KBM-7 (cell line): ENCODE data around the gene C12orf60.
A peak's percentile ranks its signal among the peaks of the same experiment; 100 is the strongest.

Experiments used
- DNase-seq: peaks from one replicate; pipeline ENCODE4 v3.0.0-alpha.2; 2015
- in situ Hi-C: fragments of 300-500 bp; cut with MboI; formaldehyde crosslinking; loops from 2 replicates; pipeline ENCODE4 v1.14.3; 2020; ENCODE audit warnings: low sequenced_read_pairs, low pct_unique_long_range_greater_than_20kb, mixed read lengths

The C12orf60 gene

GRCh38 chr12:14854586-14855183, 51.2 kb downstream of the C12orf60 start:
- in situ Hi-C loops: no loop called here
- DNase-seq: no peak

GRCh38 chr12:14858513-14858912, 55.0 kb downstream of the C12orf60 start:
- DNase-seq: no peak
- in situ Hi-C loops: no loop called here

- in situ Hi-C loops: no loop called here
- no peak for DNase-seq
Observed at GRCh38 chr12:14860490-14860889, 57.0 kb downstream of the C12orf60 start.

- in situ Hi-C loops: no loop called here
Observed at GRCh38 chr12:14868916-14869506, 65.5 kb downstream of the C12orf60 start.

GRCh38 chr12:14871247-14871646, 67.8 kb downstream of the C12orf60 start:
- in situ Hi-C loops: no loop called here
- no peak for DNase-seq

More at GRCh38 chr12:14868916-14869506, 65.5 kb downstream of the C12orf60 start:
- no peak for DNase-seq

- no peak for DNase-seq
- in situ Hi-C loops: no loop called here
Observed at GRCh38 chr12:14871886-14872285, 68.4 kb downstream of the C12orf60 start.

GRCh38 chr12:14873440-14874185, 70.1 kb downstream of the C12orf60 start:
- in situ Hi-C loops: no loop called here
- DNase-seq: peak; percentile 66
